Activated CD4-positive, alpha-beta T cell treated with anti-CD3 and anti-CD28 coated beads for 1 hour (primary cell): ENCODE results near the gene ANO9.

Experiments
- DNase-seq: peaks from one replicate; pipeline ENCODE4 v3.0.0-alpha.2; 2020

ANO9 gene

DNA sequence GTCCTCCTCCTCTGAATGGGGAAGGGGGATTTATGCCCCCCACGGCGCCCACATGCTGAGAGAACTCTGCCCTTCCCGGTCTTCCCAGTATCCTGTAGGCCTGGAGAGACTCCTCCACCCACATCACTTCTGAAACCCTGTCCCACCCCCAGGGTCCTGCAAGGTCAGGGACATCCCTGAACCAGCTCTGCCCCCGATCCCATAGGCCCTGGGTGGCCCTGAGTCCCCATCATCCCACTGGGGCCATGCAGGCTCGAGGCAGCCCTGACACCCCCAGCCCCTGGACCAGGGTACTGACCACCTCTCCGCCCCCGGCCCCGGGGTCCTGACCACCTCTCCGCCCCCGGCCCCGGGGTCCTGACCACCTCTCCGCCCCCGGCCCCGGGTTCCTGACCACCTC, 60.8 kb downstream of the ANO9 start:
- DNase-seq = no peak

DNA sequence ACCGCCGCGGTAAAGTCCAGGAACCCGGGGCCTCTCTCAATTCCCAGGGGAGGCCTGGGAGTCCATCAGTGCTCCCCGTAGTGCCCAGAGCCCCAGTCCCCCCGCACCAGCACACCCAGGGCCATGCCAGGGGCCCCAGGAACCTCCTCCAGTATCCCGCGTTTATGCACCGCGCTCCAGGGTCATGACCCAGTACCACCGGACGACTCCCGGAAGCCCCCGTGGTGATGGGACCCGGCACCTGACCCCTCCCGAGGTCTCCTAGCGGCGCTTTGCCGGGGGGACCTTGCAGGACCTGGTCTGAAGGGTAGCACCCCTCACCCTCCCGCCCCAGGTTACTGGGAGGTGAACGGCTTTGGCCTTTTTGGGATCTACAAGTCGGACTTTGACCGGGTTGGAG, 61.3 kb downstream of the ANO9 start:
- no peak for DNase-seq

DNA sequence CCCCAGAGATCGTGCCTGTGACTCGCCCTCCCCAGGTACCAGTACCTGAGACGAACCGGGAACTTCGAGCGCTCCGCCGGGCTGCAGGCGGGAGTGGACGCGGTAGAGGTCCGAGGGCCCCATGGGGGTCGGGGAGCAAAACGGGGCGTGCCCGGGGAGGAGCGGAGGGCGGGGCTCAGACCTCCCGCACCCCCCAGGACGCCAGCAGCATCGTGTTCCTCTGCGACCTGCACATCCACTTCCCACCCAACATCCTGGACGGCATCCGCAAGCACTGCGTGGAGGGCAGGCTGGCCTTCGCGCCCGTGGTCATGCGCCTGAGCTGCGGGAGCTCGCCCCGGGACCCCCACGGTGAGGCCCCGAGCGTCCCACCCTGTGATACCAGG, 61.7 kb downstream of the ANO9 start:
- no peak for DNase-seq

DNA sequence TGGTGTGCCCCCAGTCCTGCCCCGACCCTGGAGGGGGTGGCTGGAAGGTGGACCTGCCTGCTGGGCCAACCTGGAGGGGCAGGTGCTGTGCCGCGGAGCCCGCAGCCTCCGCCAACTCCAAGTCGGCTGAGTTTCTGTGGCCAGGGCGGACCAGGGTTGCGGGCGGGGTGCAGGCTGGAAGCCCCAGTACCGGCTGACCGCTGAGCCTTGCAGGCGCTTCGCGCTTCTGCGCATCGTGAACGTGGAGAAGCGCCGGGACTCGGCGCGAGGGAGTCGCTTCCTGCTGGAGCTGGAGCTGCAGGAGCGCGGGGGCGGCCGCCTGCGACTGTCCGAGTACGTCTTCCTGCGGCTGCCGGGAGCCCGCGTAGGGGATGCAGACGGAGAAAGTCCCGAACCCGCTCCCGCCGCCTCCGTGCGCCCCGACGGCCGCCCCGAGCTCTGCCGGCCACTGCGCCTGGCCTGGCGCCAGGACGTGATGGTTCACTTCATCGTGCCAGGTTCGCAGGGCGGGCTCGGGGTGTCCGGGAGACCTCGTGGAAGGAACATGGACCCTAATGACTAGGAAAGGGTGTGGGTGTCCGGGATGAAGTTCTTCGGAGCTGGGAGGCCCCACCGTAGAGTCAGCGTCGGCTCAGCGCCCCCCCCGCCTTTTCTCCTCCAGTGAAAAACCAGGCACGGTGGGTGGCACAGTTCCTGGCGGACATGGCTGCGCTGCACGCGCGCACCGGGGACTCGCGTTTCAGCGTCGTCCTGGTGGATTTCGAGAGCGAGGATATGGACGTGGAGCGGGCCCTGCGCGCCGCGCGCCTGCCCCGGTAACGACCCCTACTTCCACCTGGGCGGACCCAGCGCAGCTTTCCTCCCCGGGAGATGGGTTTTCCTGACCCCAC, 62.4 kb downstream of the ANO9 start:
- DNase-seq = no peak

DNA sequence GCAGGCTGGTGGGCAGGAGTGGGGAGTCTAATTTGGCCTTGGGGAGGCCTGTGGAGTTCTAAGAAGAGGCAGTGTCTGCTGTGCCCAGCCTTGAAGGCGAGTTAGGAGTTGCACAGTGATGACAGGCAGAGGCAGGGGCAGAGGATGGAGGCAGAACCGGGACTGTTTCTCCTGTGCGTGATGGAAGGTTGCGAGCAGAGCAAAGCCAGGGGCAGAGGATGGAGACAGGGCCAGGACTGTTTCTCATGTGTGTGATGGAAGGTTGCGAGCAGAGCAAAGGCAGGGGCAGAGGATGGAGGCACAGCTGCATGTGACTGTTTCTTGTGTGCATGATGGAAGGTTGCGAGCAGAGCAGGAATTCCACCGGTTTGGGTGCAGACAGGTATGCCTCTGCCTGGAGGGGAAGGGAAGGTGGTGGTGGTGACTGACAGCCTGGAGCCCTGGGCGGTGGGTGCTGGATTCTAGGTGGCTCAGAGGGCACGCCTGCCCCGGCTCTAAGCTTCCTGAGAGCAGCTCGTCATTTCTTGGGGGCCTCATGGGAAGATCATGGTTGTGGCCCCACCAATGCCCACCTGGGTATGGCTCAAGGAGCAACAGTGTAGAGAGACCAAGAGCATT, 63.8 kb downstream of the ANO9 start:
- DNase-seq = no peak

DNA sequence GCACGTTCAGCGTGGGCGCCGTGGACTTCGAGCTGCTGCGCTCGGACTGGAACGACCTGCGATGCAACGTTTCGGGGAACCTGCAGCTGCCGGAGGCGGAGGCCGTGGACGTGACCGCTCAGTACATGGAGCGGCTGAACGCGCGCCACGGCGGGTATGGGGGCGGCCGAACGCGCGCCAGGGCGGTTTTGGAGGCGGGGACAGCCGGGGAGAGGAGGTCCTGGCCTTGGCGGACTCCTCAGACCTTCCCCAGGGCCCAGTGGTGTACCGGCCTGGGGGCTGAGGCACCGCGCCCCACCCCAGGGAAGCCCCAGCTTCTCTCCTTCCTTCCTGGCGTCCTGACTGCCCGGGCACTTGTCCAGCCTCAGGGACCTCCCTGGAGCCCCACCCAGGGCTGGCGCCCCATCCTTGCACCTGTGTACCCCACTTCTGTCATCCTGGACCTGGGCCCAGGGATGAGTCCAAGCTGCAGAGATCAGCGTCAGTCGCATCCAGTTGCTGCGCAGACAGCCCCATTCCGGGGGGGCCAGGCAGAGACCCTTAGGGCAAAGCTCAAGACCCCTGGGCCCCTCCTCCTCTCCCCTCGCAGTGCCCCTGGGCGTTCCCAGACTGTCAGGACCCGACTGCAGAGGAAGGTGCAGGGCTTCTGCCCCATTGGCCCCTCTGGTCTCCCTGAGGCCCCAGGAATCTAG, 64.5 kb downstream of the ANO9 start:
- no peak for DNase-seq

DNA sequence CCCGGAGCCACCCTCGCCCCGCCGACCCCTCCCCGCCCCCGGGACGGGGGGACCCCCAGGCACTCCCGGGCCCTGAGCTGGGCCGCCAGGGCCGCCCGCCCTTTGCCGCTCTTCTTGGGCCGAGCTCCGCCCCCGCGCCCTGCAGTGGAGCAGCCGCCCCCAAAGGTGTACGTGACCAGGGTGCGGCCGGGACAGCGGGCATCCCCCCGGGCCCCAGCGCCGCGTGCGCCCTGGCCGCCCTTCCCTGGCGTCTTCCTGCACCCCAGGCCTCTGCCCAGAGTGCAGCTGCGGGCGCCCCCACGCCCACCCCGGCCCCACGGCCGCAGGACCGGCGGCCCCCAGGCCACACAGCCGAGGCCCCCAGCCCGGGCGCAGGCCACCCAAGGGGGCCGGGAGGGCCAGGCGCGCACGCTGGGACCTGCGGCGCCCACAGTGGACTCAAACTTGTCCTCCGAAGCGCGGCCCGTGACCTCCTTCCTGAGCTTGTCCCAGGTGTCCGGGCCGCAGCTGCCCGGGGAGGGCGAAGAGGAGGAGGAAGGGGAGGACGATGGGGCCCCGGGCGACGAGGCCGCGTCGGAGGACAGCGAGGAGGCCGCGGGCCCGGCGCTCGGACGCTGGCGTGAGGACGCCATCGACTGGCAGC, 65.2 kb downstream of the ANO9 start:
- no peak for DNase-seq

DNA sequence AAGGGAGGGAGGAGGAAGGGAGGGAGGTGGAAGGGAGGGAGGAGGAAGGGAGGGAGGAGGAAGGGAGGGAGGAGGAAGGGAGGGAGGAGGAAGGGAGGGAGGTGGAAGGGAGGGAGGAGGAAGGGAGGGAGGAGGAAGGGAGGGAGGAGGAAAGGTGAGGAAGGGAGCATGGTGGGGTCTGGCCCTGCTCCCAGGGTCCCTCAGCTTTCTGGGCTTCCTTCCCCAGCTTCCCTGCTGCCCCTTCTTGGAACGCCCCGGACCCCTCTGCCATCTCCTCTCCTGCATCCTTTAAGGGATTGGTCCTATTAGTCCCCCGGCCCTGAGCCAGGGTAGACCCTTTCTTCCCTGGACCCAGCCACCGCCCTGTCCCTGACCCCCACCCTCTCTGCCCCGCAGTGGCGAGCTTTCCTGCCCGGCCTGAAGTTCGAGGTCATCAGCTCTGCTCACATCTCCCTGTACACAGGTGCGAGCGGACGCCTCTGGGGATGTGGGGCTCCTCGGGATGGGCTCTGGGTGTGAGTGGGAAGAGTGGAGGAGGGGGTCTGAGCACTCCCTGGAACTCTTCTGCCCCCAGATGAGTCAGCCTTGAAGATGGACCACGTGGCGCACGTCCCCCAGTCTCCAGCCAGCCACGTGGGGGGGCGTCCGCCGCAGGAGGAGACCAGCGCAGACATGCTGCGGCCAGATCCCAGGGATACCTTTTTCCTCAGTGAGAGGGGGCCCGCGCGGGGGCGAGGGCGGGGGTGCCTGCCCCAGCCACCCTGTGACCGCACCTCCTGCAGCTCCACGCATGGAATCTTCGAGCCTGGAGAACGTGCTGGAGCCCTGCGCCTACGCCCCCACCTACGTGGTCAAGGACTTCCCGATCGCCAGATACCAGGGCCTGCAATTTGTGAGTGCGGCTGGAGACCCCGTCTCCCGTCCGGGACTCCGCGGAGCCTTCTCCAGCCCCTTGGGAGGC, 66.5 kb downstream of the ANO9 start:
- DNase-seq = no peak

DNA sequence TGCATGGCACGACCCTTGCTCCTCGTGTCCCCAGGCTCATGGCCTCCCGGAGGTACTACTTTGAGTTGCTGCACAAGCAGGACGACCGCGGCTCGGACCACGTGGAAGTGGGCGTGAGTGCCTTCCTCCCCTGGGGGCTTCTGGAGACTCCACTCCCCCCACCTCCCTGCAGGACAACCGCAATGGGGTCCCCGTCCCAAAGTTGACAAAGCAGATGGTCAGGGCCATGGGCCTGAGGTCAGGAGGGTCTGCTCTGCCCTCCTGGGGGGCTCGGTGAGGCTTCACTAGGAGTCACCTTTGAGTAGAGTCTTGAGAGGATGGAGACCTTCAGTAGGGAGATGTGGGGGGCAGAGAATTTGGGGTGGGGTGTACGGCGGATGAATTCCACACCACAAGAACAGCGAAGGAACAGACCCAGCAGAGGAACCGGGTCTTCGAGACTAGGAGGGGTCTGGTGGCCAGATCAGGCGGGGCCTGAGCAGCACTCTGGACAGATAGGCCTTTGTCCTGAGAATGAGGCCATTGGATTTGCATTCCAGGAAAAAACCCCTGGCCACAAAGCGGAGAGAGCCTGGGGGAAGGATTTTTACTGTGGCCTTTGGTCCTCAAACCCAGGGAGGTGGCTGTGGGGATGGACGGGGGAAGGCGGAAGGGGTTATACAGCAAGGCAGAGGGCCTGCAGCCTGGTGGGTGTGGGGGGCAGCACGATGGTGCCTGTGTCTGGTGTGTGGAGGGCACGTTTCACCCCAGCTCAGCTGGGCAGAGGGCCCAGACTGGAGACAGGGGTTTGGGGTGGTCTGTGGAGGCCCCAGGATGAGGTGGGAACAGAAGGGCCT, 67.9 kb downstream of the ANO9 start:
- no peak for DNase-seq

DNA sequence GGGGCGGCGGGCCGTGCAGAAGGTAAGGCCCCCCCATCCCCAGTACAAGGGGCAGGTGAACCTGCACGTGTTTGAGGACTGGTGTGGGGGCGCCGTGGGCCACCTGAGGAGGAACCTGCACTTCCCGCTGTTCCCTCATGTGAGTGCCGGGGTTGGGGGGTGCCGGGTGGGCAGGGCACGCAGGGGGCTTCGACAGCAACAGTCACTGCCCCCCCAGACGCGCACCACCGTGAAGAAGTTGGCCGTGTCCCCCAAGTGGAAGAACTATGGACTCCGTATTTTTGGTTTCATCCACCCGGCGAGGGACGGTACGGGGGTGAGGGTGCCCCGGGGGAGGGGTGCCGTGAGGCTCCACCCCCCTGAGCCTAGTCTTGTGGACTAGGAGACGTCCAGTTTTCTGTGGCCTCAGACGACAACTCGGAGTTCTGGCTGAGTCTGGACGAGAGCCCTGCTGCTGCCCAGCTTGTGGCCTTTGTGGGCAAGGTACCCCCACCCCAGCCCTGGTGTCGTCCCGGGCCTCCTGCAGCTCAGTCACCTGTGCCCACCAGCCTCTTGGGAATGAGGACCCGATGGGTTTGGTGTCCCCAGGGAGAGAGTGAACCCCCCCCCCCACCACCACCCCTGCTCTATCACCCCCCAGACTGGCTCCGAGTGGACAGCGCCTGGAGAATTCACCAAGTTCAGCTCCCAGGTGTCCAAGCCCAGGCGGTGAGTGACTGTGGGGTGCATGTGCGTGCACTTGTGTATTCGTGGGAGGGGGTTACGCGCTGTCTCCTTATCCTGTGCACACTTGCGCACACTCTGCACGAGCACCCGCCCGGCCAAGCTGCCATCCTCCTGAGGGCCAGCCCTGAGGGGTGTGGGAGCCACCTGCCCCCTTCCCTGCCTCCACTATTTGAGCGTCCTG, 68.7 kb downstream of the ANO9 start:
- no peak for DNase-seq

DNA sequence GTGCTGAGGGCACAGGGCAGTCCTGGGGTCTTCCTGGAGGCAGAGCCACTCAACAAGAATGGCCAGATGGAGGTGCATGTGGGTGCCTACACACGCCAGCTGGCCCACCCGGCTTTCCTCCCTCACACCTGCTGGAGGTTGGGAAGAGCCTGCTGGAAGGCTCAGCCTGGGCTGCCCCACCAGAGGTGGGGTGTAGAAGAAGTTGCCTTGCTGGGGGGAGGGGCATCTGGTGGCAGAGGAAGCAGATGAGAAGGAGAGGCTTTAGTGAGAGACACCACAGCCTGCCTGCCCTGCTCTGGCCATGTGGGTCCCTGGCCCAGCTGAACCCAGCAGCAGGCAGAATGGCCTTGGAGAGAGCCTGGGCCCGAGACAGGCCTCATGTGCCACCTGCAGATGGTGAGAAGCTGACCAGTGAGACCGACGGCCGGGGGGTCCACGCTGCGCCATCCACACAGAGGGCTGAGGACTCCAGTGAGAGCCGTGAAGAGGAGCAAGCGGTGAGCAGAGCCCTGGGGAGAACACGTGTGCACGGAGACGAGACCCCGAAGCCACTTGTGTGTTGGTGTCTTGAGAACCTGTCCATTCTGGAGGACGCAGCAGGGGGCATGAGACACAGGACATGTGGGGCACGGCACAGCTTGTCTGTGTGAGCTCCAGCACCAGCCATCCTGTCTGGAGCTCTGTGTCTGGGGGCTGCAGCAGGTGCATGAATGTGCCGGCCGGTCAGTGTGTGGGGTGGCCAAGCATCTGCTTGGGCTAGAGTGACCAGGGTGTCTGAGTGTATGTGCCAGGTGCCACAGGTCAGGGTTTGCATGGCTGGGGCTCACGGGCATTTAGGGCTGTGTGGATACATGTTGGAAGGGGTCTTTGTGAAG, 69.9 kb downstream of the ANO9 start:
- DNase-seq = no peak

DNA sequence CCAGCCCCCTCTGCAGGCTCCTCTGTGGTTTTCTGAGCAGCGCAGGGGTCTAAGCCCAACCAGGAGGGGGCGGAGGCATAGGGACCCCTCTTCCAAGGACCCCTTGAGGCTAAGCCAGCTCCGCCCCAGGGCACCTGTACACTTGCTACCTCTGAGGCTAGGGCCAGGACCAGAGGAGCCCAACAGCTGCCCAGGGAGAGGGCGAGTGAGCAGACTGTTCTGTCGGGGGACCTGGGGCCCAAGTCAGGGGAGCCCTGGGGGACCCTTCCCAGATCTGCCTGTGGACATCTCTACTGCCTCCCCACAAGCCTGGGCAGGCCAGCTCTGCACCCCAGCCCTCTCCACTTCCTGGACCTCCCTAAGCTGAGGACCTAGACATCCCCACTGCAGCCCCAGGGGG, 70.8 kb downstream of the ANO9 start:
- no peak for DNase-seq

DNA sequence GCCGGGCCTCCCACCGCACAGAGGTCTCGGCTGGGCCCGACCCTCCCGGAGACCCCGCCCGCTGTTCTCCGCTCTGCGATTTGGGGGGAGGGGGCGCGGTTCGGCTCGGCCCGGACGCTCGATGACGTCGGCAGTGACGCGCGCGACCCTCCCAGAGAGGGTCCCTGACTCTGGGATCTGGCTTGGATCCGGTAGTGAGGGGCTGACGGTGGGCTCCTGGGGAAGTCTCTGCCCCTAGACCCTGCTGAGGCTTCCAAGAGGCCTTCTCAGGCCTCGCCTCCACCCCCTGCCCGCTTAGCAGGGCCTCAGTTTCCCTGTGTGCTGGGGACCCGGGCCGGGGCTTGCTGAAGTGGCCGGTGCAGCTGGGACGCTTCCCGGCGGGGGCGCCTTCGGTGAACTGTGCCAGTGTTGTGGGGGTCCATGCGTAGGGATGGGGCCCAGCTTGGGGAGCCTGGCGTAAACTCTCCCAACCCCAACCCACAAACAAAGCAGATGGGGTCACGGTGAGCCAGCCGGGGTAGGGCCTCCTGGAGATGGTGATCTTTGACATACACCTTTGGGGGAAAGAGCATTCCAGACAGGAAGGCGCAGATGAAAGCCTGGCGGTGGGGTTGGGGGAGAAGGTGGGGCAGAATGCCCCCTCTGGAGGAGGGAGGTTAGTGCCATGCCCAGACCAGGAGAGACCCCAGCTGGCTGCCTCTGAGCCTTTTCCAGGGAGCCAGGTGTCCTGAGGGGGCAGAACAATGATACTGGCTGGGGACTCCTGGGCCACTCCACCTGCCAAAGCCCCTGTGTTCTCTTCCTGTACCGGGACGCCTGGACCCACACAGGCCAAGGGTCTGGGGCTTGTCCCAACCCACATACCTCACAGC, 71.5 kb downstream of the ANO9 start:
- DNase-seq = no peak

DNA sequence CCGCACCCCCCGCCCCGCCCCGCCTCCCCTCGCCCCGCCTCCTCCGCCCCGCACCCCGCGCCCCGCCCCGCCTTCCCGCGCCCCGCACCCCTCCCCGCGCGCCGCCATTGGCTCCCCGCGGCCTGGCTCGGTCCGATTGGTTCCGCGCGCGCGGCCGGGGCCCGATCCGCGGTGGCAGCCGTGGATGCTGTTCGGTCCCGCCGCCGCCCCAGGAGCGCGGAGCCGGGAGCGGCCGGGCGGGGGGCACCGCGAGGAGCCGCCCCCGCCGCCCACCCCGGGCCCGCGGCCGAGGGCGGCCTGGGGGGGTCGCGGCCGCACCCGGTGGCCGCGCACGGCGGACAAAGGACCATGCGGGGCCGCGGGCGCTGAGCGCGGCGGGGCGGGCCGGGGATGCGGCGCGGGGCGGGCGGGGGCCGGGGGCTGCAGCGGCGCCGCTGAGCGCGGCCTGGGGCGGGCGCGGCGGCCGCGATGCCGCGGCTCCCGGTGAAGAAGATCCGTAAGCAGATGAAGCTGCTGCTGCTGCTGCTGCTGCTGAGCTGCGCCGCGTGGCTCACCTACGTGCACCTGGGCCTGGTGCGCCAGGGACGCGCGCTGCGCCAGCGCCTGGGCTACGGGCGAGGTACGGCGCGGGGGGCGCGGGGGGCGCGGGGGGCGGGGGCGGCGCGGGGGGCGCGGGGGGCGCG, 72.3 kb downstream of the ANO9 start, which contains the start of gene B4GALNT4:
Gene B4GALNT4 (plus strand): TSS at position 164 of the 683 bp plus-strand sequence. CDS start 305 bp downstream, at position 469.
- no peak for DNase-seq

DNA sequence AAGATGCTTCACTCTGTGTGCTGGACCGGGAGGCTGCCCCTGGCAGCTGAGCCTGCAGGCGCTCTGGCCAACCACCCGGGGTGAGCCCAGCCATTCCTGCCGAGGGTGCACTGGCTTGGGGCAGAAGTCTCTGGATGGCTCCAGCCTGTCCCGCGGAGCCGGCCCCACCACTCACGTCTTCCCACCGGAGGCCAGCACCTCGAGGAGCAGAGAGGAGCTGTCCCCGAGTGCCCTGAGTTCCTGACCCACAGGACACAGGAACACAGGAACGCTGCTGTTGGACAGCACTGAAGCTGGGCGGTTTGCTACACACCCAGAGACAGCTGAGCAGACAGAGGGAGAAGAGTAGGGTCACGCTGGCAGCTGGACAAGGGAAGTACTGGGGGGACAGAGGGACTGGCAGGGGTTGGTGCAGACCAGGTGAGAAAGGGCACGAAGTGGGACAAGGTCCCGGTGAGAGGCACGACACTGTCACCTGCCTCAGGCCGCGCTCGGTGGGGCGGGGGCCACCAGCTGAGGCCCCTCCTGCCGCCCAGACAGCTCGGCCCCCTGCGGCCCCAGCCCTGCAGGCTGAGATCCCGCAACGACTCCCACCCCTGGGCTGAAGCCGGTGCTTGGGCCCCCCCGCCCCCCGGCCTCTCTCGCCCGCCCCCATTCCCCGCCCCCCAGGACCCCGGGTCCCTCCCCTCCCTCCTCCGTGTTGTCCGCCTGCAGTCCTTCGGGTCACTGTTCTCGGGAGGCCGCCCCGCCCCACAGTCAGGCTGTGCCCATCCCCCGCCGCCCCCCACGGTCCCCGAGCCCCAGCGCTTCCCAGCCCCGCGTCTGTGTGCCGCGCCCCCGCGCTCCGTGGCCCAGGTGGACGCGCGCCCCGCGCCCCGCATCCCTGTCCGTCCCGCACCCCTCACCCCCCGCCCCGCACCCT, 73.1 kb downstream of the ANO9 start:
- DNase-seq = no peak

DNA sequence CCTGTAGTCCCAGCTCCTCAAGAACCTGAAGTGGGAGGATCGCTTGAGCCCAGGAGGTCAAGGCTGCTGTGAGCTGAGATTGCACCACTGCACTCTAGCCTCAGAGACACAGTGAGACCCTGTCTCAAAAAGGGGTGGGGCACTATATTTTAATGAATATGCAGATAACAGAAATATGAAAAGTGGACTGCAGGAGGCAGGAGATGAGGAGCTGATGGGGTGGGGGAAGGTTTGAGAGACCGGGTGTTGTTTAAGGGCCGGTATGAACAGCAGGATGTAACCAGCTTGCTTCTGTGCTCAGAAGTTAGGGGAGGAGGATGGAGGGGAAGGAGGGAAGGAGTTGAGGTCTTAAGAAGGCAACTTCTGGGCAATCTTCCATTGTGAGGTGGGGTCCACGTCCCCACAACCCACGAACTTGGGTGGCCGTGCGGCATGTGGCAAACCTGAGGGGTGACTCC, 73.8 kb downstream of the ANO9 start:
- DNase-seq = no peak
